ENCODE data around the gene PPP1R14D.

The PPP1R14D gene

GRCh38 chr15:40853241-40853890 is 24.9 kb upstream of the PPP1R14D start:
- DNase-seq (ENCODE audit: low read depth, low spot score), result no peak

- no peak for DNase-seq (ENCODE audit: low read depth, low spot score)
Measured at GRCh38 chr15:40852529-40852928, 24.0 kb upstream of the PPP1R14D start.

DNA sequence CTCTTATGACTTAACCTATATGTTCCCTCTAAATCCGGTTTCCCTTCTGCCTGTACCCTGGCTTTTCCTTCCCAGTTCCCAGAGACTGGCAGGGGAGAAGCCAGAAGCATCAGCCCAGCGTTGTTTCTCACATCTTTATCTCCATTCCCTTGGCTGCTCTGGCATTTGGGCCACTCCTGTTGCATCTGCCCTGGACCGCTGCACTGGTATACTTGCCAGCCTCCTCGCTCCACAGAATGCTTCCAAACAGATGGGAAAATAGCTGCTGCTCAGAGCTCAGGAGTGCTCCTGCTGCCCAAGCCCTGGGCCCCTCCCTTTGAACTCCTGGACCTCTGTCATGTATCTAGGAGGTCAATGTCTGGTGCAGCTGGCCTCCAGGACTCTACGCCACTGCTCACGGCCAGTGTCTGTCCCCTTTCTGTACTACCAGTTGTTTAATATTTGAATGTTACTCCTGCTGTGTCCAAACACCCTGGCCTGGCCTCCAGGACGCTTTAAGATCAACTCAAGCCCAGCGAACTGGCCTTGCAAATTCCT is 22.1 kb upstream of the PPP1R14D start:
- no peak for DNase-seq (ENCODE audit: low read depth, low spot score)

- DNase-seq (ENCODE audit: low read depth, low spot score), result no peak
Measured at GRCh38 chr15:40847223-40847961, 18.9 kb upstream of the PPP1R14D start.

- DNase-seq (ENCODE audit: low read depth, low spot score), result no peak
Measured at GRCh38 chr15:40846841-40847222, 18.3 kb upstream of the PPP1R14D start.

GRCh38 chr15:40845511-40846284 is 17.2 kb upstream of the PPP1R14D start:
- no peak for DNase-seq (ENCODE audit: low read depth, low spot score)

DNA sequence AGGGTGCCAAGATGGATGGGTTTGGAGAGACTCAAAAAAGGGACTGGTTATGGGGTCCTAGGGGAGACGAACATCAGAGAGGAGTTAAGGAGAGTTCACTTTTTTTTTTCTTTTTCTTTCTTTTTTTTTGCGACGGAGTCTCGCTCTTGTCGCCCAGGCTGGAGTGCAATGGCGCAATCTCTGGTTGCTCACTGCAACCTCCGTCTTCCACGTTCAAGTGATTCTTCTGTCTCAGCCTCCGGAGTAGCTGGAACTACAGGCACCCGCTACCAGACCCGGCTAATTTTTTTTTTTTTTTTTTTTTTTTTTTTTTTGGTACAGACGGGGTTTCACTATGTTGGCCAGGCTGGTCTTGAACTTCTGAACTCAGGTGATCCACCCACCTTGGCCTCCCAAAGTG is 16.5 kb upstream of the PPP1R14D start:
- no peak for DNase-seq (ENCODE audit: low read depth, low spot score)

- no peak for DNase-seq (ENCODE audit: low read depth, low spot score)
Measured at GRCh38 chr15:40844696-40845030, 16.2 kb upstream of the PPP1R14D start.

DNA sequence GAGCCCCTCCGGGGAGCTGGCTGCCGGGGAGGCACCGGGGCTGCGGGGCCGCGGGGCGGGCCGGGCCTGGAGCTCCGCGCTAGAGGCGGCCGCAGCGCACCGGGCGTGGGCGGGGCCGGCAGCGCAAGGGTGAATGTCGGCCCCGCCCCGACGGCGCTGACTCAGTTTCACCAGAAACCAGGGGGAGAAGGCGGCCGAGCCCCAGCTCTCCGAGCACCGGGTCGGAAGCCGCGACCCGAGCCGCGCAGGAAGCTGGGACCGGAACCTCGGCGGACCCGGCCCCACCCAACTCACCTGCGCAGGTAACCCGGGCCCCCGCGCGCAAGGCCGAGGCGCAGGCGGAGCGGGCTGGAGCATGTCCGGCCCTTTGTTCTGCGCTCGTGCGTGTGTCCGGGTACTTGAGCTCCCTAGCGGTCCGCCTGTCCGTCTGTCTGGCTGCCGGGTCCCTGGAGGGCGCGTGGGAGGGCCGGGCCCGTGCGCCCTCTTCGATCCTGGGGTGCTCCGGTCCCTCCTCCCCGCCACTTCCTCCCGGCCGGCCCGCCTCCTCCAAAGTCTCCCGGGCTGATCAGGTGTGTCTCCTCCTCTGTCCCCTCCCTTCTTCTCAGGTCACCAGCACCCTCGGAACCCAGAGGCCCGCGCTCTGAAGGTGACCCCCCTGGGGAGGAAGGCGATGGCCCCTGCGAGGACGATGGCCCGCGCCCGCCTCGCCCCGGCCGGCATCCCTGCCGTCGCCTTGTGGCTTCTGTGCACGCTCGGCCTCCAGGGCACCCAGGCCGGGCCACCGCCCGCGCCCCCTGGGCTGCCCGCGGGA is 15.6 kb upstream of the PPP1R14D start, which contains the start of gene SPINT1:
TSS of gene SPINT1 (plus strand) at position 164 of the 811 bp plus-strand sequence. CDS start at position 671, 507 bp downstream.
- no peak for DNase-seq (ENCODE audit: low read depth, low spot score)

DNA sequence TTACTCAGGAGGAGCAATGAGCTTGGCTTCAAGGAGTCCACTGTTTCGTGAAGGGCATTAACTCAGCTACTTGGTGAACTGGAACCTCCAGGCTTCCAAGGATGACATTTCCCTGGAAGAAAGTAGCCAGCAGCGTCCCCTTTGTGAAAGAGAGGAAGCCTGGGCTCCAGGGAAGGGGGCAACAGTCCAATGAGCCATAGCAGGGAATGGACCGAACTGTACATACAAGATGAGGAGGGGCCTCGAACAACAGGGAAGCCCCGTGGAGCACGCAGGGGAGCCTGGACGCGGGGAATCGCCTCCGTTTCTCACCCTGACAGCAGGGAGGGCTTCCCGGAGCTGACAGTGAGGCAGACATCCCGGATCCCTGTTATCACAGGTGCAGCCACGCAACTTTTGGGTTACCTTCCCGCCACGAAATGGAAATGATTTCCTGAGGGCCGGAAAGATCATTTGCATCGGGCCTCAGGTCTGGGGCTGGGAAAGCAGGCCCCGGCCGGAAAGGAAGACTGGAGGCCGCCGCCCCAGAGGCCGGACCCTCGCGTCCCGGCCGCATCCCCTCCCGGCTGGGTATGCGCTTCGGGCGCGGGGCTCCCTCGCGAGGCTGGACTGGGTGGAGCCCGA is 14.9 kb upstream of the PPP1R14D start:
- DNase-seq (ENCODE audit: low read depth, low spot score), result no peak

DNA sequence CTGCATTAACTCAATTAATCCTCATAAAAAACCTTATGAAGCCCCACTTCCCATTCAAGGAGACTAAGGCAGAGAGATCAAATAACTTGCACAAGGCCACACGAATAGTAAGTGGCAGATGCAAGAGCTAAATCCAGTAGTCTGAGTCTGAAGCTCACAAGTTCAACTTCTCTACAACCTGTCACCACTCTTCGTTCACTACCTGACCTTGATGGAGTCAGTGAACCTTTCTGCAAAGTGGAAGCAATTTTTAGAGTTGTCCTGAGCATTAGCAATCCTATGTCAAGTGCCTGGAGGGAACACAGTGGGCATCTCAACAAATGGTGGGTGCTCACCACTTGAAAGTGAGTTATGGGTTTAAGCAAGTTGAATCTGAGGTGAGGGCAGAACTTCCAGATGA is 13.2 kb upstream of the PPP1R14D start:
- DNase-seq (ENCODE audit: low read depth, low spot score), result no peak

GRCh38 chr15:40838756-40839155 is 10.2 kb upstream of the PPP1R14D start:
- DNase-seq (ENCODE audit: low read depth, low spot score), result no peak

DNA sequence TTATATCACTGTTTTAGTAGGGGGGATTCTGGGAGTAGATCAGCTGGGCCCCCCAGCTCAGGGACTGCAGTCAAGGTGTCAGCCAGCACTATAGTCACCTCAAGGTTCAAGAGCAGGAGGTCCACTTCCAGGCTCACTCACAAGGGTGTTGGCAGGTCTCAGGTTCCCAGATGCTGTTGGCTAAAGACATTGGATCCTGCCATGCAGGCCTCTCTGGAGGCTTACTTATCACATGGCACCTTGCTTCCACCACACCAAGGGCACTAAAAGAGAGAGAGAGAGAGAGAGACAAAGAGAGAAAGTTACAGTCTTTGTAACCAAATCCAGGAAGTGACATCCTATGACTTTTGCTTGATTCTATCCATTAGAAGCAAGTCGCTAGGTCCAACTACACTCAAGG is 7.5 kb upstream of the PPP1R14D start:
- no peak for DNase-seq (ENCODE audit: low read depth, low spot score)

DNA sequence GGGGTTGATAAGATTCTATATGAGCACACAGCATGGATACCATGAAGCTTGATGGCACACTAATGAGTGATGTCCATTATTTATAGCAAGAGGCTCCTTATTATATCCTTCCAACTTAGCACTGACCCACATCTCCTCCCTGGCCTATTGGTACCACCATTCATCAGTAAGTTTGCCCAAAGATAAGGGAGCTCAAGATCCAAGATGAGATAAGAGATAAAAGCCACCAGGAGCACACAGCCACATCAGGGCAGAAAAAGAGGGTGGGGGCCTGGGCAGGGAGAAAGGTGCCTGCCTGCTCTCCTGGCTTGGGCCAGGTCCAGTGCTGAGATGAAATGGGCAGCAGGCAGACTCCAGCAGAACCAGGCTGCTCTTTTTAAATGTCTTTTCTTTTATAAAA is 4.4 kb upstream of the PPP1R14D start:
- DNase-seq (ENCODE audit: low read depth, low spot score), result no peak

GRCh38 chr15:40831861-40832260 is 3.4 kb upstream of the PPP1R14D start:
- no peak for DNase-seq (ENCODE audit: low read depth, low spot score)

- DNase-seq (ENCODE audit: low read depth, low spot score), result no peak
Measured at GRCh38 chr15:40830884-40831283, 2.4 kb upstream of the PPP1R14D start.

DNA sequence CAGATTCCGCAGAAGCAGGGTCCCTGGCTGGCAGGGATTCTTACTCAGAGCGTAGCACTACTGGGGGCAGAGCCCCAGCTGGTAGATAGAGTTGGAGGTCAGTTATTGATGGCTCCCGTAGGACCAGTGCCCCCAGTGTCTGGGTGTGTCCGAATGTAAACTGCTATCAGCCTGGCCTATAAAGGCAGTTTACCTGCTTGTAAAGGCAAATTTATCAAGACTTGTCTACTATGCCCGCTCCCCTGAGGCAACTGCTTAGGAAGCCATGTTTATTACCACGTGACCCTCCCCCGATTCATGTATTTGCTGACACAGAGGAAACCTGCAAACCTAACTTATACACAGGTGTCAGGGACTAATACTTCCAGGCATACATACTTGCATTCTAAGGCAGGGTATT is 607 bp upstream of the PPP1R14D start:
- DNase-seq (ENCODE audit: low read depth, low spot score), result no peak

GRCh38 chr15:40826423-40827075 is 2.0 kb downstream of the PPP1R14D start:
- no peak for DNase-seq (ENCODE audit: low read depth, low spot score)

DNA sequence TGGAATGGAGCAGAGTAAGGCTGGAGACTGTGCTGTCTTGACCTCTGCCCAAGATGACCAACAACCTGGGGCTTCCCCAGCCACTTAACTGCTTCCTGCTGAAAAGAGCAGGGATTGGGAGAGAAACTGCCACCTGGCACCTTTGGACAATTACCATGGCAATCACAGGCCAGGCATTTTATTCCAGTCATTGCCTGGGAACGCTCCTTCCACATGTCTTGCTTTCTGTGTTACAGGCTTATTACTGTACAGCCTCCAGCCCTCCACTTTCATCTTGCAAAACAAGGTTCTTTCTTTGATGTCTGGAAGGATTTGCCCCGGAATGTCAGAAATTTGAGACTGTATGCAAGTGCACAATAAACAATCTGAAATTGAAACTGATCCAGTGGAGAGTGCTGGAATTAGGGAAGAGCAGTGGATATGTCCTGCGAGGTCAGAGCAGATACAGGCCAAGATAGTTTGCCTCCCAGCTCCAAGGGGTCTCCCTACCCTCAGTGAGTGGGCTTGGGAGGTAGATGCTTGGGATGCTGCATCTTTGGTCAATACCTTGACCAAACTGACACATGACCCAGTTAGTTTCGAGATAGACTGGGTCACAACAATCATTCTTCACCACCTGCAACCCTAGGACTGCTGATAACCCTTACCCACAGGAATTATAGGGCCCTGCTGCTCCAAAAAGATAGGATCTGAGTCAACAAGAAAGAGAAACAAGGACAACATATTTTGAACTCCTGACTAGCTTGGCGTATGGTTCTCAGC is 2.7 kb downstream of the PPP1R14D start:
- DNase-seq (ENCODE audit: low read depth, low spot score), result no peak
